OCI-LY7 (cell line): Measurements from ENCODE around the gene XPO4.
"Not testable (repeated sequence)": the region's sequence is repeated elsewhere in the genome, so short reads cannot be mapped to it uniquely, and the experiment has no call there.

Experiments
- EZH2phosphoT487 ChIP-seq: fragments of 200-600 bp; sonication (generic); IDR thresholded peaks from 2 replicates; pipeline ENCODE4 v1.6.1; 2018; ENCODE audit warnings: low read depth, borderline replicate concordance, mild to moderate bottlenecking, mixed run types, antibody characterized with exemption, low read length, moderate library complexity, mixed read lengths
- TF ChIP-seq, protein P1 (sequence below): fragments of 200-600 bp; sonication (generic); conservative IDR thresholded peaks from 2 replicates; pipeline ENCODE4 v1.5.1; 2014; ENCODE audit warnings: mild to moderate bottlenecking, antibody characterized with exemption, low read length, moderate library complexity, mixed read lengths

DNA sequence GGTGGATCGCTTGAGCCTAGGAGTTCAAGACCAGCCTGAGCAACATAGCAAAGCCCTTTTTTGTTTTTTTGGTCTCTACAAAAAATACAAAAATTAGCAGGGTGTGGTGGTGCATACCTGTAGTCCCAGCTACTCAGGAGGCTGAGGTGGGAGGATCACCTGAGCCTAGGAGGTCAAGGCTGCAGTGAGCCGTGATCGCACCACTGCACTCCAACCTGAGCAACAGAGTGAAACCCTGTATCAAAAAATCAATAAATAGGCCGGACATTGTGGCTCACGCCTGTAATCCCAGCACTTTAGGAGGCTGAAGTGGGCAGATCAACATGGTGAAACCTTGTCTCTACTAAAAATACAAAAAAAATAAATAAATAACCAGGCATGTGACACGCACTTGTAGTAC lies 13.1 kb upstream of the XPO4 start:
- TF ChIP-seq, protein P1, sequence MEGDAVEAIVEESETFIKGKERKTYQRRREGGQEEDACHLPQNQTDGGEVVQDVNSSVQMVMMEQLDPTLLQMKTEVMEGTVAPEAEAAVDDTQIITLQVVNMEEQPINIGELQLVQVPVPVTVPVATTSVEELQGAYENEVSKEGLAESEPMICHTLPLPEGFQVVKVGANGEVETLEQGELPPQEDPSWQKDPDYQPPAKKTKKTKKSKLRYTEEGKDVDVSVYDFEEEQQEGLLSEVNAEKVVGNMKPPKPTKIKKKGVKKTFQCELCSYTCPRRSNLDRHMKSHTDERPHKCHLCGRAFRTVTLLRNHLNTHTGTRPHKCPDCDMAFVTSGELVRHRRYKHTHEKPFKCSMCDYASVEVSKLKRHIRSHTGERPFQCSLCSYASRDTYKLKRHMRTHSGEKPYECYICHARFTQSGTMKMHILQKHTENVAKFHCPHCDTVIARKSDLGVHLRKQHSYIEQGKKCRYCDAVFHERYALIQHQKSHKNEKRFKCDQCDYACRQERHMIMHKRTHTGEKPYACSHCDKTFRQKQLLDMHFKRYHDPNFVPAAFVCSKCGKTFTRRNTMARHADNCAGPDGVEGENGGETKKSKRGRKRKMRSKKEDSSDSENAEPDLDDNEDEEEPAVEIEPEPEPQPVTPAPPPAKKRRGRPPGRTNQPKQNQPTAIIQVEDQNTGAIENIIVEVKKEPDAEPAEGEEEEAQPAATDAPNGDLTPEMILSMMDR, result not testable (repeated sequence)
- not testable (repeated sequence) for TF ChIP-seq EZH2phosphoT487
